GM21619 (cell line): ENCODE data around the gene HID1.
A peak's percentile ranks its signal among the peaks of the same experiment; 100 is the strongest.
"Not testable (repeated sequence)": the region's sequence is repeated elsewhere in the genome, so short reads cannot be mapped to it uniquely, and the experiment has no call there.

ENCODE experiments used
- ATAC-seq: cut with Tn5 transposase; IDR thresholded peaks from one replicate; pipeline ENCODE4 v1.9.1; 2021; ENCODE audit not compliant: unreplicated experiment

Gene HID1, protein sequence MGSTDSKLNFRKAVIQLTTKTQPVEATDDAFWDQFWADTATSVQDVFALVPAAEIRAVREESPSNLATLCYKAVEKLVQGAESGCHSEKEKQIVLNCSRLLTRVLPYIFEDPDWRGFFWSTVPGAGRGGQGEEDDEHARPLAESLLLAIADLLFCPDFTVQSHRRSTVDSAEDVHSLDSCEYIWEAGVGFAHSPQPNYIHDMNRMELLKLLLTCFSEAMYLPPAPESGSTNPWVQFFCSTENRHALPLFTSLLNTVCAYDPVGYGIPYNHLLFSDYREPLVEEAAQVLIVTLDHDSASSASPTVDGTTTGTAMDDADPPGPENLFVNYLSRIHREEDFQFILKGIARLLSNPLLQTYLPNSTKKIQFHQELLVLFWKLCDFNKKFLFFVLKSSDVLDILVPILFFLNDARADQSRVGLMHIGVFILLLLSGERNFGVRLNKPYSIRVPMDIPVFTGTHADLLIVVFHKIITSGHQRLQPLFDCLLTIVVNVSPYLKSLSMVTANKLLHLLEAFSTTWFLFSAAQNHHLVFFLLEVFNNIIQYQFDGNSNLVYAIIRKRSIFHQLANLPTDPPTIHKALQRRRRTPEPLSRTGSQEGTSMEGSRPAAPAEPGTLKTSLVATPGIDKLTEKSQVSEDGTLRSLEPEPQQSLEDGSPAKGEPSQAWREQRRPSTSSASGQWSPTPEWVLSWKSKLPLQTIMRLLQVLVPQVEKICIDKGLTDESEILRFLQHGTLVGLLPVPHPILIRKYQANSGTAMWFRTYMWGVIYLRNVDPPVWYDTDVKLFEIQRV

GRCh38 chr17:74972107-74972972 lies at the start of gene HID1:
HID1 (minus strand) TSS chr17:74972759; CDS start chr17:74972656, 103 bp downstream.
- no peak for ATAC-seq

- ATAC-seq, result no peak
Measured at GRCh38 chr17:75020331-75021110, 48.0 kb upstream of the HID1 start.

DNA sequence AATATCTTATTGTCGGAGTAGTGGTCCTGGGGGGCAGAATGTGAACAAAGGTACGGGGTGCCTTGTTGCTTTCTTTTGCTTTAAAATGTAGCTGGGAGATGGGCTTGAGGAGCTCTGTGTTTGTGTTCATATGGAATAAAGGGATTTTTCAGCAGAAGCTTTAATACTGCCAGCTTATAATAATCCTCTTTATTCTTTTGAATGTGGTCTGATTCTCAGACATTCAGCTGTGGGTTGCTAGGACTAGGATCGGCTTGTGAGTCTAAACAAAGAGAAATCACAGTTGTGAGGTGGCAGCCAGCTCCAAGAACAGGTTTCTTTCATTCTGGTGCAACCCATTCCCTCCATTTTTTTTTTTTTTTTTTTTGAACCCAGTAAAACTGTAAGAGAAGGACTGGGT lies 47.2 kb upstream of the HID1 start:
- no peak for ATAC-seq

GRCh38 chr17:75019146-75019545 lies 46.6 kb upstream of the HID1 start:
- ATAC-seq, result no peak

DNA sequence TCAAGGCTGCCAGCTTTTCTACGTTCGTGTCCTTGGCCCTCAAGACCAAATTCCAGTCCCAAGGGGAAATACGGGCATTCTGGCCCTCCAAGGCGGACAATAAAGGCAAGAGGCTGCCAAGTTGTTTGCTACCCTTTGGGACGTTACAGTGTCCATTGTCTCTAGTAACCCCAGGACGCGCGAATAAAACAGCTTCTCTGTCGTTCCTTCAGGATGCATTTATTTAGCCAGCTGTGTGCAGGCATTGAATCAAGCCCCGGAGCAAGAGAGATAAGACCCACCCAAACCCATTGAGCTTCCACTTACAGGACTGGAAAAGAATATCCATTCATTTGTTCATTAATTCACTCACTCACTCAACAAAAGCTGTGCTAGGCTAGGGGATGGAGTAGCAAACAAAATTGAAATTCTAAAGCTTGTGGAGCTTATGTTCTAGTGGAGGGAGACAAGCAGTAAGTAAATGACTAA lies 40.6 kb upstream of the HID1 start:
- no peak for ATAC-seq

DNA sequence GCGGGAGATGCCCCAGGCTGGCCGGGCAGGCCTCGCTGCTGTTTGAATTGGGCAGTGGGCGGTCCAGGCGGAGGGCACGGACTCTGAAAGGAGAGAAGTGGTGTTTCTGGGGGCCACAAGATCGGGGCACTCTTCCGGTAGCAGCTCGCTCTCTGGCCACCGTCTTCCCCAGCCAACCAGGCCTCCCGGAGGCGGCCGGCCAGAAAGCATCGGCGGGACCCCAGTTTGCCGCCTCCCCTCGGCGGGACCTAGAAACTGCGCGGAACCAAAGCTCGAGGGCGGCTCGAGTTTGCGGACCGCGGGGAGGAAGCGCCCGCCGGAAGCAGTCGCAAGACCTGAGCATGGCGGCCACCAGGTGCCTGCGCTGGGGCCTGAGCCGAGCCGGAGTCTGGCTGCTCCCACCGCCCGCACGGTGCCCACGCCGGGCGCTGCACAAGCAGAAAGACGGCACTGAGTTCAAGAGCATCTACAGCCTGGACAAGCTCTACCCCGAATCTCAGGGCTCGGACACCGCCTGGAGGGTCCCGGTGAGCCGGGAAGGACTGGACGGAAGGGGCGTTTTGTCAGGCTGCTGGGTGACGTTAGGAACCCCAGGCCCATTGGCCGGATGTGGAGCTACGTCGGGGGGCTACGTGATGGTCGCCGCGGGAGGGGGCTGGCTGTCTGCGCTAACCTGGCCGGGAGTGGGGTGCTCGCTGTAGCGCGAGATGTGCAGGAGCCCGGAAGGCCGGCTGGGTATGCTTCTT lies 40.0 kb upstream of the HID1 start, which contains the start of gene MRPL58:
TSS of gene MRPL58 (plus strand) at position 325 of the 746 bp plus-strand sequence. CDS start at position 342, 17 bp downstream.
- ATAC-seq, result peak; percentile 88

DNA sequence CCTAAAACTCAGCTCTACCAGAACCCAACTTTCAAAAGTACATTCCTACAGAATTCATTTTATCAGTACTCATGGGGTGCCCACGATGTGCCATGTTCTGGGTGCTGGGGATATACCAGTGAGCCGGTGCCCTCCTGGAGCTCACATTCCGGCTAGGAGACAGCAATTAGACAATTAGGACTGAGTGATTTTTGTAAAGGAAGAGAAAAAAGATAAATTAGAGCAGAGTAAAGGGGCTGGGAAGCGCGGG lies 39.5 kb upstream of the HID1 start:
- ATAC-seq, result no peak

DNA sequence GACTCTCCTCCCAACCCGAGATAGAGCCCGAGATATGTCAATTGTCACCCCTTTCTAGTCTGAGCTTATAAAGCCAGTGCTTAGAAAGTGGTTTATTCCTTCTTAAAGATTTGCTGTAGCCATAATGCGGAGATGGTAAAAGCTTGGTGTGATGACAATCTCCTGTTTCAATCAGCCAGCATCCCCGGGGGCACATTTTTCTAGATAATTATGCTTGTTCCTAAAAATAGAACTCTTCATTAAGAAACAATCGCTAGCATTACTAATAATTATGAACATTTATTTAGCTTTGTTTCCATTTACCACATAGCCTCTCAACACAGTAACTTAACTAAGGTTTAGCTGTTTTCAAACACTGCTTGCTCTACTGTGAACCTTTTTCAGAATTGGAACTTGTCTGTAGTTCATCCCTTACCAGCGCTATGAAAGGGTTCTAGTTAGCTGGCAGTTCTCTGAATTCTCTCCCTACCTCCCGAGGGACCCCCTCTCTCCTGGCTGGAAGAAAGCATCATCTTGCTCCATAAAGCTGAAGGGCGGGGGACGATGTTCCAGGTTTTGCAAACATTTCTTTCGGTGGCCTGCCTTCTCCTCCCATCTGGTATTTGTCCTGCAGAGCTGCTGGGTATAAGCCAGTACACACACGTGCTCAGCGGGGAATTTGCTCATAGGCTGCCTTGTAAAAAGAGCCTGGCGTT lies 39.0 kb upstream of the HID1 start:
- no peak for ATAC-seq

DNA sequence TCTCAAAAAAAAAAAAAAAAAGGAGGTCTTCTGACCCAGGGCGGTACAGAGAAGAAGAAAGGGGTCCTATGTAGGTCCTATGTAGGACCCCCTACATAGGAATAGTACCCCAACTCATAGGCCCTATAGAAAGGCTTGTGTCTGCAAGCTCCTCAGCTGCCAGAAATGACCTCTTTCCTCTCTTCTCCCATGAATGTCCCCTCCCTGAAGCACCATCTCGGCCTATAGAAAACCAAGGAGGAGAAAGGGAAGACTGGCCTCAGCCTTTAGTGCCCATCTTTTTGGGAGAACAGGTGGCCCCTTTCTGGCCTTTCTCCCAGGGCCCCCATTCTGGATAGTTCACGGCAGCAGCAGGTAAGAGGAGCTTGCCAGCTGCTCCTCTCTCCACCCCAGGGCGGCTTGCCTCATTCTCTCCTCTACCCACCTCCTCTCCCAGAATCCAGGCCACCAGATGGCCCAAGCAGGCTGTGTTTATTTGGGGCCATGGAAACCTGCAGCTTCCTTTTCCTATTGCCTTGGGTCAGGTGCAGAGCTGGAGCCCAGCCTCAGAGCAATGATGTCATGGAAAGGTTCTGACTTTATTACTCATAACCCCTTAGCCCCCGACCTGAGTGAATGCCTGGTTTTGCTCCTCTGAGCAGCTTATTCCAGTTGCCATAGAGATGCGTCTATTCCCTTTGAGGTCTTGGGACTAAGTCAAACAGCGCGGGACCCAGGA lies 38.3 kb upstream of the HID1 start:
- ATAC-seq, result no peak

GRCh38 chr17:75009139-75009724 lies 36.7 kb upstream of the HID1 start:
- ATAC-seq, result no peak

- no peak for ATAC-seq
Measured at GRCh38 chr17:75008373-75008772, 35.8 kb upstream of the HID1 start.

- no peak for ATAC-seq
Measured at GRCh38 chr17:75006653-75007052, 34.1 kb upstream of the HID1 start.

- ATAC-seq, result not testable (repeated sequence)
Measured at GRCh38 chr17:75006084-75006483, 33.5 kb upstream of the HID1 start.

DNA sequence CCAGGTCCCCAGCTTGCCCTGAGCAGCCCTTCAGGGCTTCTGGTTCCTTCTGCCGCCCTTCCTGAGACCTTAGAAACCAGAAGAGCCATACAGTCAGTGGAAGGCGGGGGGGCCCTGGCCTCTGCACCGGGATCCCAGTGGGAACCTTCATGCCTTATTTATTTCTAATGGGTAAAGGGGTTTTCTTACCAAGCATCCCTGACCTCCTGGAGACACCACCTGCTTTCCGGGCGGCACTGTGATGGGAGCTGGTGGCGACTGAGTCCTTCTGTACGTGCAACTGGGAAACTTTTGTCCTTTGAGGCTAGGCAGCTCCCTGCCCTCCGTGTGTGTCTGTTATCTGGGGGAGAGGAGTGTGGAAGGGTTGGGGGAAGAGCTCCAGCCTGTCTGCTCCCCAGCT lies 32.7 kb upstream of the HID1 start:
- ATAC-seq, result no peak

- no peak for ATAC-seq
Measured at GRCh38 chr17:75004371-75004770, 31.8 kb upstream of the HID1 start.

DNA sequence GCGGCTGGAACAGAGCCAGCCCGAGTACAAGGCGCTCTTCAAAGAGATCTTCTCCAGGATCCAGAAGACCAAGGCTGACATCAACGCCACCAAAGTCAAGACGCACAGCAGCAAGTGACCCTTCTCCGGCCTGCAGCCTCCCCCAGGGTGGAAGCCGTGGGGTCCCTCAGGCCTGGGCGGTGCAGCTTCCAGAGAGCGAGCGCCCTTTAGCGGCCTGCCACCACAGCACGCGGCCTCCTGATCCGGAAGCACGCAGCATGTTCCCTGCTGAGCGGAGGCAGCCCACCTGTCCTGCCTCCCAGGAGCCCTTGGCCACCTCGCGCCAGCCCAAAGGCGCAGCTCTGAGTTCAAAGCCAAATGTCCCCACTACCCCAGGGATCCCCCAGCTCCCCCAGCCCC lies 31.4 kb upstream of the HID1 start:
- no peak for ATAC-seq

- ATAC-seq, result no peak
Measured at GRCh38 chr17:75003070-75003956, 30.8 kb upstream of the HID1 start.
